HepG2 (cell line): Measurements from ENCODE around the gene RAPGEF5. TPM values are rescaled to one million over a fixed set of nuclear protein-coding genes. Genes with fewer than 3 reads are reported as not detected.

Experiments
- ADNP ChIP-seq: sonication (generic); formaldehyde crosslinking; IDR thresholded peaks from 2 replicates; pipeline ENCODE4 v1.4.0; 2020; ENCODE audit warnings: missing genetic modification reagents
- ARNT2 ChIP-seq: sonication (generic); formaldehyde crosslinking; IDR thresholded peaks from 2 replicates; pipeline ENCODE4 v1.8.0; 2022; ENCODE audit warnings: mild to moderate bottlenecking, low read depth, missing genetic modification reagents, moderate library complexity
- ELF3 ChIP-seq: IDR thresholded peaks from 2 replicates; pipeline ENCODE4 v1.6.1; 2016; ENCODE audit warnings: missing genetic modification reagents, missing compliant biosample characterization
- FOXK1 ChIP-seq: sonication (generic); formaldehyde crosslinking; IDR thresholded peaks from 2 replicates; pipeline ENCODE4 v1.4.0; 2020; ENCODE audit warnings: low read depth, missing genetic modification reagents, borderline replicate concordance
- HNRNPLL ChIP-seq: fragments of 200-400 bp; formaldehyde crosslinking; IDR thresholded peaks from 2 replicates; pipeline ENCODE4 v1.6.1; 2017; ENCODE audit warnings: mild to moderate bottlenecking, low read depth, low read length; ENCODE audit not compliant: poor library complexity, severe bottlenecking
- HOXA3 ChIP-seq: sonication (generic); formaldehyde crosslinking; IDR thresholded peaks from 2 replicates; pipeline ENCODE4 v1.5.0; 2020; ENCODE audit warnings: missing genetic modification reagents
- MXD3 ChIP-seq: IDR thresholded peaks from 2 replicates; pipeline ENCODE4 v1.6.1; 2016; ENCODE audit warnings: mild to moderate bottlenecking, missing biosample characterization, missing genetic modification reagents
- NCOA2 ChIP-seq: sonication (generic); formaldehyde crosslinking; IDR thresholded peaks from 2 replicates; pipeline ENCODE4 v1.8.0; 2022; ENCODE audit warnings: inconsistent platforms
- NFAT5 ChIP-seq: sonication (generic); formaldehyde crosslinking; IDR thresholded peaks from 2 replicates; pipeline ENCODE4 v1.4.0; 2020; ENCODE audit warnings: missing genetic modification reagents
- NFATC3 ChIP-seq: sonication (generic); formaldehyde crosslinking; IDR thresholded peaks from 2 replicates; pipeline ENCODE4 v1.5.1; 2020; ENCODE audit warnings: mild to moderate bottlenecking, missing genetic modification reagents
- RORA ChIP-seq: sonication (generic); formaldehyde crosslinking; IDR thresholded peaks from 2 replicates; pipeline ENCODE4 v1.5.0; 2020; ENCODE audit warnings: mild to moderate bottlenecking, missing genetic modification reagents, moderate library complexity
- SNAI1 ChIP-seq: sonication (generic); formaldehyde crosslinking; IDR thresholded peaks from 2 replicates; pipeline ENCODE4 v1.5.0; 2020; ENCODE audit warnings: mild to moderate bottlenecking, missing genetic modification reagents, borderline replicate concordance
- SP140L ChIP-seq: sonication (generic); formaldehyde crosslinking; IDR thresholded peaks from 2 replicates; pipeline ENCODE4 v1.4.0; 2020; ENCODE audit warnings: missing genetic modification reagents, borderline replicate concordance
- SYNCRIP ChIP-seq: fragments of 200-400 bp; formaldehyde crosslinking; IDR thresholded peaks from 2 replicates; pipeline ENCODE4 v1.6.1; 2018; ENCODE audit warnings: mild to moderate bottlenecking, low read depth, low read length; ENCODE audit not compliant: insufficient read depth
- TBL1XR1 ChIP-seq: fragments of 150-350 bp; IDR thresholded peaks from 2 replicates; pipeline ENCODE4 v1.6.1; 2014; ENCODE audit warnings: borderline replicate concordance, low read length; ENCODE audit not compliant: partially characterized antibody
- U2AF1 ChIP-seq: fragments of 200-400 bp; formaldehyde crosslinking; optimal IDR thresholded peaks from 2 replicates; pipeline ENCODE3; 2017; ENCODE audit warnings: mild to moderate bottlenecking, low read depth, low read length
- U2AF2 ChIP-seq: fragments of 200-400 bp; formaldehyde crosslinking; IDR thresholded peaks from 2 replicates; pipeline ENCODE4 v1.6.1; 2017; ENCODE audit warnings: low read depth, mild to moderate bottlenecking, low read length
- ZFP62 ChIP-seq: sonication (generic); formaldehyde crosslinking; IDR thresholded peaks from 2 replicates; pipeline ENCODE4 v1.4.0; 2020; ENCODE audit warnings: missing genetic modification reagents
- ZNF10 ChIP-seq: sonication (generic); formaldehyde crosslinking; IDR thresholded peaks from 2 replicates; pipeline ENCODE4 v1.4.0; 2020; ENCODE audit warnings: mild to moderate bottlenecking, low read depth, missing genetic modification reagents, borderline replicate concordance
- ZNF296 ChIP-seq: sonication (generic); formaldehyde crosslinking; conservative IDR thresholded peaks from 2 replicates; pipeline ENCODE4 v1.5.0; 2020; ENCODE audit warnings: mild to moderate bottlenecking, missing genetic modification reagents
- ZNF44 ChIP-seq: sonication (generic); formaldehyde crosslinking; IDR thresholded peaks from 2 replicates; pipeline ENCODE4 v1.5.1; 2020; ENCODE audit warnings: mild to moderate bottlenecking, missing genetic modification reagents
- ZNF557 ChIP-seq: sonication (generic); formaldehyde crosslinking; IDR thresholded peaks from 2 replicates; pipeline ENCODE4 v1.4.0; 2020; ENCODE audit warnings: missing genetic modification reagents
- ZNF670 ChIP-seq: sonication (generic); formaldehyde crosslinking; IDR thresholded peaks from 2 replicates; pipeline ENCODE4 v1.8.0; 2022; ENCODE audit warnings: mild to moderate bottlenecking, missing genetic modification reagents, borderline replicate concordance
- ZNF704 ChIP-seq: sonication (generic); formaldehyde crosslinking; IDR thresholded peaks from 2 replicates; pipeline ENCODE4 v1.8.1; 2023; ENCODE audit warnings: mild to moderate bottlenecking, inconsistent platforms, moderate library complexity, missing genetic modification reagents, borderline replicate concordance
- ZSCAN29 ChIP-seq: sonication (generic); formaldehyde crosslinking; conservative IDR thresholded peaks from 2 replicates; pipeline ENCODE4 v1.4.0; 2020; ENCODE audit warnings: mild to moderate bottlenecking, missing genetic modification reagents
- polyA plus RNA-seq, 8 experiments: library from polyadenylated mRNA; depleted of rRNA in 3 of 8; stranded (reverse) in 7 of 8; unstranded in 1 of 8; fragments of >200 nt; fragmentation: Illumina TruSeq in 4 of 8; extraction: Trizol in 4 of 8; gene quantifications; 2 replicates each; pipeline versions ENCODE4 v1.2.1 to v1.2.3, GENCODE V29; 2011 to 2016; ENCODE audit warnings: low read depth in 4 of 8, missing spikeins in 1 of 8, mixed read lengths in 1 of 8; ENCODE audit not compliant: insufficient read depth in 1 of 8
- total RNA-seq, 5 experiments: library from RNA; depleted of rRNA; stranded (reverse); fragments of >200 nt; fragmentation: Illumina TruSeq; extraction: Trizol; gene quantifications; 2 replicates each; pipeline ENCODE4 v1.2.3, GENCODE V29; 2016; ENCODE audit warnings: low read depth in 1 of 5

Gene RAPGEF5
- total and polyA plus RNA-seq, 2 of the 13 experiments (the other 11 are each of a cell fraction or from before 2014, with no cell fraction given), result 17.1 to 23.4 TPM

GRCh38 chr7:22378199-22378980 lies 21.4 kb upstream of the RAPGEF5 start (continued):
- TF ChIP-seq MXD3 (CRISPR knock-in tag), result no peak
- no peak for TF ChIP-seq SYNCRIP
- no peak for TF ChIP-seq RORA (CRISPR knock-in tag)
- peak; percentile 66; the same call in 1 of the 2 replicates for TF ChIP-seq FOXK1 (CRISPR knock-in tag)
- no peak for TF ChIP-seq HNRNPLL
- no peak for TF ChIP-seq U2AF2
- no peak for TF ChIP-seq ZNF10 (CRISPR knock-in tag)
- TF ChIP-seq ZNF704 (CRISPR knock-in tag), result no peak
- TF ChIP-seq SNAI1 (CRISPR knock-in tag), result no peak
- no peak for TF ChIP-seq TBL1XR1
- no peak for TF ChIP-seq ZNF44 (CRISPR knock-in tag)
- TF ChIP-seq SP140L, result no peak
- no peak for TF ChIP-seq ADNP (CRISPR knock-in tag)
- TF ChIP-seq ZNF670, result no peak
- peak; percentile 54; the same call in 1 of the 2 replicates for TF ChIP-seq ELF3
- no peak for TF ChIP-seq ZNF557 (CRISPR knock-in tag)
- TF ChIP-seq NFATC3 (CRISPR knock-in tag), result no peak
- no peak for TF ChIP-seq ARNT2
- TF ChIP-seq ZNF296, result no peak
- TF ChIP-seq HOXA3, result peak; percentile 37; the same call in 1 of the 2 replicates
- peak; percentile 27; the same call in 1 of the 2 replicates for TF ChIP-seq NCOA2 (CRISPR knock-in tag)
- no peak for TF ChIP-seq U2AF1
- no peak for TF ChIP-seq ZFP62 (CRISPR knock-in tag)
- no peak for TF ChIP-seq ZSCAN29
- no peak for TF ChIP-seq NFAT5
